ENCODE data around the gene APOA4.

APOA4 gene

DNA sequence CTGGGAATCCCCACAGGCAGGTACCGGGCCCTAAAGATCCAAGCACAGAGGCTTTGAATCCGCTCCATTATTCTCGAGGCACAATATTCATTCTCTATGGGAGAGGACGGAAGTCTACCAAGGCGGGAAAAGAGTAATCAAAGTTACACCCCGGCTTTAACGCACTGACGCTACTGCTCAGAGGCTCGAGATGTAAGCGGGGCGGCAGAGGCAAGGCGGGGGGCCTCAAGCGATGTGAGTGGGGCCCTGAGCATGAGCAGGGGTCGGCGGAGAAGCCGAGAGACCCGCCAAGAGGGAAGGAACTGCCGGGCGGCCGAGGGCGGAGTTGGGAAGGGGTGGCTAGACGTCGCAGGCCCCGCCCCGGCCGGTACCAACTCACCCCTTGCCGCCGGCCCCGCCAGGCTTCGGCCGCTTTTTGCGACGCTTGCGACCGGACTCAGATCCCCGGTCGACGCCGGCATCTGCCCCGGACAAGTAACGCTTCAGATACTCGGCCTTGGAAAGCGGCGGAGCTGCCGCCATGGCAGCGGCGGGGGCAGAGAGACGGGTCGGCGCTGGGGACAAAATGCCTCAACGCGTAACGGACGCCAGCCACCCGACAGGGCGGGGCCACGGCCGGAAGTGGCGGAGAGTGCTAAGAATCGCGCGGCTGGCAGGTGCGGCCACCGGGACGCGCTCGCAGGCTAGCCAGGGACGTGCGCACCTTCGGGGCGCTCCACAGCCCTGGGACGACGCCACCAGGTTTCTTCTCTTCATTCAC, 50.5 kb downstream of the APOA4 start, which contains the start of gene BUD13 (continued):
- TF ChIP-seq, protein P1, sequence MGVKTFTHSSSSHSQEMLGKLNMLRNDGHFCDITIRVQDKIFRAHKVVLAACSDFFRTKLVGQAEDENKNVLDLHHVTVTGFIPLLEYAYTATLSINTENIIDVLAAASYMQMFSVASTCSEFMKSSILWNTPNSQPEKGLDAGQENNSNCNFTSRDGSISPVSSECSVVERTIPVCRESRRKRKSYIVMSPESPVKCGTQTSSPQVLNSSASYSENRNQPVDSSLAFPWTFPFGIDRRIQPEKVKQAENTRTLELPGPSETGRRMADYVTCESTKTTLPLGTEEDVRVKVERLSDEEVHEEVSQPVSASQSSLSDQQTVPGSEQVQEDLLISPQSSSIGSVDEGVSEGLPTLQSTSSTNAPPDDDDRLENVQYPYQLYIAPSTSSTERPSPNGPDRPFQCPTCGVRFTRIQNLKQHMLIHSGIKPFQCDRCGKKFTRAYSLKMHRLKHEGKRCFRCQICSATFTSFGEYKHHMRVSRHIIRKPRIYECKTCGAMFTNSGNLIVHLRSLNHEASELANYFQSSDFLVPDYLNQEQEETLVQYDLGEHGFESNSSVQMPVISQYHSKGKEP (tag by site-specific recombination; IDR thresholded peaks at IDR 0.05), result no peak
- TF ChIP-seq, protein P2, sequence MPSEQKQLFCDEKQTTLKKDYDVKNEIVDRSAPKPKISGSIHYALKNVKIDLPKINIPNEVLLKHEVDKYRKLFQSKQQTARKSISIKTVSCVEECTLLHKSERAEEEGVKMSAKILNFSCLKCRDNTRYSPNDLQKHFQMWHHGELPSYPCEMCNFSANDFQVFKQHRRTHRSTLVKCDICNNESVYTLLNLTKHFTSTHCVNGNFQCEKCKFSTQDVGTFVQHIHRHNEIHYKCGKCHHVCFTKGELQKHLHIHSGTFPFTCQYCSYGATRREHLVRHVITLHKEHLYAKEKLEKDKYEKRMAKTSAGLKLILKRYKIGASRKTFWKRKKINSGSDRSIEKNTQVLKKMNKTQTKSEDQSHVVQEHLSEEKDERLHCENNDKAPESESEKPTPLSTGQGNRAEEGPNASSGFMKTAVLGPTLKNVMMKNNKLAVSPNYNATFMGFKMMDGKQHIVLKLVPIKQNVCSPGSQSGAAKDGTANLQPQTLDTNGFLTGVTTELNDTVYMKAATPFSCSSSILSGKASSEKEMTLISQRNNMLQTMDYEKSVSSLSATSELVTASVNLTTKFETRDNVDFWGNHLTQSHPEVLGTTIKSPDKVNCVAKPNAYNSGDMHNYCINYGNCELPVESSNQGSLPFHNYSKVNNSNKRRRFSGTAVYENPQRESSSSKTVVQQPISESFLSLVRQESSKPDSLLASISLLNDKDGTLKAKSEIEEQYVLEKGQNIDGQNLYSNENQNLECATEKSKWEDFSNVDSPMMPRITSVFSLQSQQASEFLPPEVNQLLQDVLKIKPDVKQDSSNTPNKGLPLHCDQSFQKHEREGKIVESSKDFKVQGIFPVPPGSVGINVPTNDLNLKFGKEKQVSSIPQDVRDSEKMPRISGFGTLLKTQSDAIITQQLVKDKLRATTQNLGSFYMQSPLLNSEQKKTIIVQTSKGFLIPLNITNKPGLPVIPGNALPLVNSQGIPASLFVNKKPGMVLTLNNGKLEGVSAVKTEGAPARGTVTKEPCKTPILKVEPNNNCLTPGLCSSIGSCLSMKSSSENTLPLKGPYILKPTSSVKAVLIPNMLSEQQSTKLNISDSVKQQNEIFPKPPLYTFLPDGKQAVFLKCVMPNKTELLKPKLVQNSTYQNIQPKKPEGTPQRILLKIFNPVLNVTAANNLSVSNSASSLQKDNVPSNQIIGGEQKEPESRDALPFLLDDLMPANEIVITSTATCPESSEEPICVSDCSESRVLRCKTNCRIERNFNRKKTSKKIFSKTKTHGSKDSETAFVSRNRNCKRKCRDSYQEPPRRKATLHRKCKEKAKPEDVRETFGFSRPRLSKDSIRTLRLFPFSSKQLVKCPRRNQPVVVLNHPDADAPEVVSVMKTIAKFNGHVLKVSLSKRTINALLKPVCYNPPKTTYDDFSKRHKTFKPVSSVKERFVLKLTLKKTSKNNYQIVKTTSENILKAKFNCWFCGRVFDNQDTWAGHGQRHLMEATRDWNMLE (tag by site-specific recombination; conservative IDR thresholded peaks at IDR 0.05; ENCODE audit: low read depth), result 0 out of 2 replicates have a peak, but pooled peaks have one; percentile 34
- TF ChIP-seq ZNF292 (tag by site-specific recombination; IDR thresholded peaks at IDR 0.05; ENCODE audit: borderline replicate concordance, low read depth), result no peak
- TF ChIP-seq, protein P3, sequence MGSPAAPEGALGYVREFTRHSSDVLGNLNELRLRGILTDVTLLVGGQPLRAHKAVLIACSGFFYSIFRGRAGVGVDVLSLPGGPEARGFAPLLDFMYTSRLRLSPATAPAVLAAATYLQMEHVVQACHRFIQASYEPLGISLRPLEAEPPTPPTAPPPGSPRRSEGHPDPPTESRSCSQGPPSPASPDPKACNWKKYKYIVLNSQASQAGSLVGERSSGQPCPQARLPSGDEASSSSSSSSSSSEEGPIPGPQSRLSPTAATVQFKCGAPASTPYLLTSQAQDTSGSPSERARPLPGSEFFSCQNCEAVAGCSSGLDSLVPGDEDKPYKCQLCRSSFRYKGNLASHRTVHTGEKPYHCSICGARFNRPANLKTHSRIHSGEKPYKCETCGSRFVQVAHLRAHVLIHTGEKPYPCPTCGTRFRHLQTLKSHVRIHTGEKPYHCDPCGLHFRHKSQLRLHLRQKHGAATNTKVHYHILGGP (tag by site-specific recombination; IDR thresholded peaks at IDR 0.05), result no peak
- TF ChIP-seq, protein P4, sequence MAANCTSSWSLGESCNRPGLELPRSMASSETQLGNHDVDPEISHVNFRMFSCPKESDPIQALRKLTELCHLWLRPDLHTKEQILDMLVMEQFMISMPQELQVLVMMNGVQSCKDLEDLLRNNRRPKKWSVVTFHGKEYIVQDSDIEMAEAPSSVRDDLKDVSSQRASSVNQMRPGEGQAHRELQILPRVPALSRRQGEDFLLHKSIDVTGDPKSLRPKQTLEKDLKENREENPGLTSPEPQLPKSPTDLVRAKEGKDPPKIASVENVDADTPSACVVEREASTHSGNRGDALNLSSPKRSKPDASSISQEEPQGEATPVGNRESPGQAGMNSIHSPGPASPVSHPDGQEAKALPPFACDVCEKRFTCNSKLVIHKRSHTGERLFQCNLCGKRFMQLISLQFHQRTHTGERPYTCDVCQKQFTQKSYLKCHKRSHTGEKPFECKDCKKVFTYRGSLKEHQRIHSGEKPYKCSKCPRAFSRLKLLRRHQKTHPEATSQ (tag by site-specific recombination; IDR thresholded peaks at IDR 0.05), result no peak
- TF ChIP-seq, protein P5, sequence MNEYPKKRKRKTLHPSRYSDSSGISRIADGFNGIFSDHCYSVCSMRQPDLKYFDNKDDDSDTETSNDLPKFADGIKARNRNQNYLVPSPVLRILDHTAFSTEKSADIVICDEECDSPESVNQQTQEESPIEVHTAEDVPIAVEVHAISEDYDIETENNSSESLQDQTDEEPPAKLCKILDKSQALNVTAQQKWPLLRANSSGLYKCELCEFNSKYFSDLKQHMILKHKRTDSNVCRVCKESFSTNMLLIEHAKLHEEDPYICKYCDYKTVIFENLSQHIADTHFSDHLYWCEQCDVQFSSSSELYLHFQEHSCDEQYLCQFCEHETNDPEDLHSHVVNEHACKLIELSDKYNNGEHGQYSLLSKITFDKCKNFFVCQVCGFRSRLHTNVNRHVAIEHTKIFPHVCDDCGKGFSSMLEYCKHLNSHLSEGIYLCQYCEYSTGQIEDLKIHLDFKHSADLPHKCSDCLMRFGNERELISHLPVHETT (tag by site-specific recombination; IDR thresholded peaks at IDR 0.05), result peak; percentile 55; the same call in 1 of the 2 replicates
- peak; percentile 69 for TF ChIP-seq SP2 (tag by site-specific recombination; IDR thresholded peaks at IDR 0.05)
- peak; percentile 41; the same call in 1 of the 2 replicates for TF ChIP-seq ZNF394 (tag by site-specific recombination; IDR thresholded peaks at IDR 0.05; ENCODE audit: borderline replicate concordance)
- TF ChIP-seq ZSCAN30 (tag by site-specific recombination; IDR thresholded peaks at IDR 0.05), result peak; percentile 70
- TF ChIP-seq ZNF37A (tag by site-specific recombination; IDR thresholded peaks at IDR 0.05), result no peak
- TF ChIP-seq MZF1 (tag by site-specific recombination; IDR thresholded peaks at IDR 0.05; ENCODE audit: borderline replicate concordance), result no peak
- no peak for TF ChIP-seq ZNF670 (tag by site-specific recombination; IDR thresholded peaks at IDR 0.05; ENCODE audit: low read depth)
- TF ChIP-seq ZNF629 (tag by site-specific recombination; IDR thresholded peaks at IDR 0.05), result peak; percentile 65; the same call in 1 of the 2 replicates
- TF ChIP-seq, protein P6, sequence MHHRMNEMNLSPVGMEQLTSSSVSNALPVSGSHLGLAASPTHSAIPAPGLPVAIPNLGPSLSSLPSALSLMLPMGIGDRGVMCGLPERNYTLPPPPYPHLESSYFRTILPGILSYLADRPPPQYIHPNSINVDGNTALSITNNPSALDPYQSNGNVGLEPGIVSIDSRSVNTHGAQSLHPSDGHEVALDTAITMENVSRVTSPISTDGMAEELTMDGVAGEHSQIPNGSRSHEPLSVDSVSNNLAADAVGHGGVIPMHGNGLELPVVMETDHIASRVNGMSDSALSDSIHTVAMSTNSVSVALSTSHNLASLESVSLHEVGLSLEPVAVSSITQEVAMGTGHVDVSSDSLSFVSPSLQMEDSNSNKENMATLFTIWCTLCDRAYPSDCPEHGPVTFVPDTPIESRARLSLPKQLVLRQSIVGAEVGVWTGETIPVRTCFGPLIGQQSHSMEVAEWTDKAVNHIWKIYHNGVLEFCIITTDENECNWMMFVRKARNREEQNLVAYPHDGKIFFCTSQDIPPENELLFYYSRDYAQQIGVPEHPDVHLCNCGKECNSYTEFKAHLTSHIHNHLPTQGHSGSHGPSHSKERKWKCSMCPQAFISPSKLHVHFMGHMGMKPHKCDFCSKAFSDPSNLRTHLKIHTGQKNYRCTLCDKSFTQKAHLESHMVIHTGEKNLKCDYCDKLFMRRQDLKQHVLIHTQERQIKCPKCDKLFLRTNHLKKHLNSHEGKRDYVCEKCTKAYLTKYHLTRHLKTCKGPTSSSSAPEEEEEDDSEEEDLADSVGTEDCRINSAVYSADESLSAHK (tag by site-specific recombination; IDR thresholded peaks at IDR 0.05), result no peak
- TF ChIP-seq, protein P7, sequence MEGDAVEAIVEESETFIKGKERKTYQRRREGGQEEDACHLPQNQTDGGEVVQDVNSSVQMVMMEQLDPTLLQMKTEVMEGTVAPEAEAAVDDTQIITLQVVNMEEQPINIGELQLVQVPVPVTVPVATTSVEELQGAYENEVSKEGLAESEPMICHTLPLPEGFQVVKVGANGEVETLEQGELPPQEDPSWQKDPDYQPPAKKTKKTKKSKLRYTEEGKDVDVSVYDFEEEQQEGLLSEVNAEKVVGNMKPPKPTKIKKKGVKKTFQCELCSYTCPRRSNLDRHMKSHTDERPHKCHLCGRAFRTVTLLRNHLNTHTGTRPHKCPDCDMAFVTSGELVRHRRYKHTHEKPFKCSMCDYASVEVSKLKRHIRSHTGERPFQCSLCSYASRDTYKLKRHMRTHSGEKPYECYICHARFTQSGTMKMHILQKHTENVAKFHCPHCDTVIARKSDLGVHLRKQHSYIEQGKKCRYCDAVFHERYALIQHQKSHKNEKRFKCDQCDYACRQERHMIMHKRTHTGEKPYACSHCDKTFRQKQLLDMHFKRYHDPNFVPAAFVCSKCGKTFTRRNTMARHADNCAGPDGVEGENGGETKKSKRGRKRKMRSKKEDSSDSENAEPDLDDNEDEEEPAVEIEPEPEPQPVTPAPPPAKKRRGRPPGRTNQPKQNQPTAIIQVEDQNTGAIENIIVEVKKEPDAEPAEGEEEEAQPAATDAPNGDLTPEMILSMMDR (tag by site-specific recombination; IDR thresholded peaks at IDR 0.05), result no peak
- no peak for TF ChIP-seq ZNF266 (tag by site-specific recombination; IDR thresholded peaks at IDR 0.05; ENCODE audit: low read depth)
- peak; percentile 31; the same call in 1 of the 2 replicates for TF ChIP-seq EGR2 (tag by site-specific recombination; IDR thresholded peaks at IDR 0.05; ENCODE audit: low read depth)
- TF ChIP-seq ZNF561 (tag by site-specific recombination; IDR thresholded peaks at IDR 0.05; ENCODE audit: borderline replicate concordance), result 0 out of 2 replicates have a peak, but pooled peaks have one; percentile 33
- no peak for TF ChIP-seq ZNF416 (tag by site-specific recombination; IDR thresholded peaks at IDR 0.05)
- TF ChIP-seq ZNF529 (tag by site-specific recombination; IDR thresholded peaks at IDR 0.05; ENCODE audit: insufficient replicate concordance), result no peak
- TF ChIP-seq TRIM28 (IDR thresholded peaks at IDR 0.05; ENCODE audit: borderline replicate concordance, low read length), result no peak; the same call in 1 of the 2 replicates
- TF ChIP-seq ZNF658 (tag by site-specific recombination; IDR thresholded peaks at IDR 0.05), result no peak
- peak; percentile 53; the same call in 1 of the 2 replicates for TF ChIP-seq ZFP69B (tag by site-specific recombination; IDR thresholded peaks at IDR 0.05)
